ENCODE results near the gene CHD2.
"Not testable (repeated sequence)": the region's sequence is repeated elsewhere in the genome, so short reads cannot be mapped to it uniquely, and the experiment has no call there.

CHD2 gene

DNA sequence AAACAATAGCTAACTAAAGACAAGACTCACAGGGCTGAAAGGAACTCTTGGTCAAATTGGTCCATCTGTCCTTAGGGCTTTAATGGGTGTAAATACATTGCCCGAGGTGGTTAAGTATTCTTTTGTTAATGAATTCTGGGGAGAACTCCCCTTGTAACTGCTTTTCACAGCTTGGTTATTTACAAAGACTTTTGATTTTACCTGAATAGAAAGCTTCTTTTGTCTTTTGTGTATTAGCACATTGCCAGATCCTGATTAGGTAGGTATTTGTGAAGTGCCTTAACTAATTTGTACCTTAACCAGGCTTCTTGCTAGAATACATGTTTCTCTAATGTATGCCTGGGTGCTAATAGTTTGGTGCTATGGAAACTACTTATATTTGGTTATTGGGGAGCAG is 14.0 kb downstream of the CHD2 start:
- no peak for DNase-seq

DNA sequence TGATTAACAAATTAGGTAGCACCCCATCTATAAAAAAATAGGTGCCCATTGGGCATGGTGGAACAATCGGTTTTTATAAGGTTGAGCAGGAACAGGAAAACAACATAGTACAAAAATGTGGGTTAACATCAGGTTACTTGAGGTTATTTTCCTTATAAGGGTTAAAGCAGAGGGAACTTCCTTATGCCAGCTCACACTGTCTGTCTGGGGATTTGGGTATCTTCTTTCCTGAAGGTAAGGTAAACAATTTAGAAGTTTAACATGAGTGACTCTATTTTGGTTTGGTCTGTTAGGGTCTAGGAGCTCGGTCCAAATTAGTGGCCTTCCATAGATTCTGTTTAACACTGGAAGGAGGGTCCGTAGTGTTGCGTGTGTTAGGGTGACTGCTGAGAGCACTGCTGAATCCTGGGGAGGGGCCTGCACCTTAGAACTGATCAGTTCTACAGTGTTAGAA is 14.7 kb downstream of the CHD2 start:
- peaks cover 29% of the 10 kb centered on the region for H3K36me3 ChIP-seq
- TF ChIP-seq, protein P1, sequence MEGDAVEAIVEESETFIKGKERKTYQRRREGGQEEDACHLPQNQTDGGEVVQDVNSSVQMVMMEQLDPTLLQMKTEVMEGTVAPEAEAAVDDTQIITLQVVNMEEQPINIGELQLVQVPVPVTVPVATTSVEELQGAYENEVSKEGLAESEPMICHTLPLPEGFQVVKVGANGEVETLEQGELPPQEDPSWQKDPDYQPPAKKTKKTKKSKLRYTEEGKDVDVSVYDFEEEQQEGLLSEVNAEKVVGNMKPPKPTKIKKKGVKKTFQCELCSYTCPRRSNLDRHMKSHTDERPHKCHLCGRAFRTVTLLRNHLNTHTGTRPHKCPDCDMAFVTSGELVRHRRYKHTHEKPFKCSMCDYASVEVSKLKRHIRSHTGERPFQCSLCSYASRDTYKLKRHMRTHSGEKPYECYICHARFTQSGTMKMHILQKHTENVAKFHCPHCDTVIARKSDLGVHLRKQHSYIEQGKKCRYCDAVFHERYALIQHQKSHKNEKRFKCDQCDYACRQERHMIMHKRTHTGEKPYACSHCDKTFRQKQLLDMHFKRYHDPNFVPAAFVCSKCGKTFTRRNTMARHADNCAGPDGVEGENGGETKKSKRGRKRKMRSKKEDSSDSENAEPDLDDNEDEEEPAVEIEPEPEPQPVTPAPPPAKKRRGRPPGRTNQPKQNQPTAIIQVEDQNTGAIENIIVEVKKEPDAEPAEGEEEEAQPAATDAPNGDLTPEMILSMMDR (IDR thresholded peaks at IDR 0.05; ENCODE audit: low read depth, low read length), result no peak
- peaks cover 12% of the 10 kb centered on the region for H3K4me1 ChIP-seq

More for the DNA sequence above, 14.0 kb downstream of the CHD2 start:
- Histone ChIP-seq H3K9me3 (no peaks in the 10 kb centered on the region), H3K4me3 (ENCODE audit: low read depth, low read length) (no peak overlapping the region), H3K4me1 (peaks cover 12% of the 10 kb centered on the region), H3K27me3 (no peaks in the 10 kb centered on the region), H3K36me3 (peaks cover 35% of the 10 kb centered on the region)
- TF ChIP-seq, protein P1 (IDR thresholded peaks at IDR 0.05; ENCODE audit: low read depth, low read length), result no peak

DNA sequence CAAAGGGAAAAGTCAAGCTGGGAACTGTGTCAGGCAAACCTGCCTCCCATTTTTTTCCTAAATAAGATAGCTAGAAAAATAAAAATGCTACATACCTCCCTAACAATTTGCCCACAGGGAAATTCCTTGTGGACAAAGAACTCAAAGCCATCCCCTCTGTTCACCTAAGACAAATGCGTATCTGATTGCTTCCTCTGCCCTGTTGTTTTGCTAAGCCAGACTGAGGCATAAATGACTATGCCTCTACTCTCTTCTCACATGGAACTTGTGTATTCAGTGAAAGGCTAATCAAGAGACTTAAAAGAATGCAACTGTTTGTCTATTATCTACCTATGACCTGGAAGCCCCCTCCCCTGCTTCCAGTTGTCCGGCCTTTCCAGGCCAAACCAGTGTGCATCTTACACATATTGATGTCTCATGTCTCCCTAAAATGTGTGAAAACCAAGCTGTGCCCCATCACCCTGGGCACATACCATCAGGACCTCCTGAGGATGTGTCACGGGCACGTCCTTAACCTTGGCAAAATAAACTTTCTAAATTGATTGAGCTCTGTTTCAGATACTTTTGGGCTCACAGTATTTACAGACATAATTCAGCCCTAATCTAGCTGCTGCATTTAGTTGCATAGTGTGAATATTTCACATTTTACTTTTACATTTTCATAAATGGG is 15.8 kb downstream of the CHD2 start:
- no peaks in the 10 kb centered on the region for H3K27me3 ChIP-seq
- no peaks in the 10 kb centered on the region for H3K9me3 ChIP-seq
- peaks cover 15% of the 10 kb centered on the region for H3K4me1 ChIP-seq
- H3K4me3 ChIP-seq (ENCODE audit: low read depth, low read length), result no peak overlapping the region
- DNase-seq, result no peak
- H3K36me3 ChIP-seq, result peaks cover 20% of the 10 kb centered on the region
- TF ChIP-seq, protein P1 (IDR thresholded peaks at IDR 0.05; ENCODE audit: low read depth, low read length), result no peak

More for the DNA sequence above, 14.7 kb downstream of the CHD2 start:
- H3K9me3 ChIP-seq, result no peaks in the 10 kb centered on the region
- no peak for DNase-seq
- H3K27me3 ChIP-seq, result no peaks in the 10 kb centered on the region
- H3K4me3 ChIP-seq (ENCODE audit: low read depth, low read length), result no peak overlapping the region

DNA sequence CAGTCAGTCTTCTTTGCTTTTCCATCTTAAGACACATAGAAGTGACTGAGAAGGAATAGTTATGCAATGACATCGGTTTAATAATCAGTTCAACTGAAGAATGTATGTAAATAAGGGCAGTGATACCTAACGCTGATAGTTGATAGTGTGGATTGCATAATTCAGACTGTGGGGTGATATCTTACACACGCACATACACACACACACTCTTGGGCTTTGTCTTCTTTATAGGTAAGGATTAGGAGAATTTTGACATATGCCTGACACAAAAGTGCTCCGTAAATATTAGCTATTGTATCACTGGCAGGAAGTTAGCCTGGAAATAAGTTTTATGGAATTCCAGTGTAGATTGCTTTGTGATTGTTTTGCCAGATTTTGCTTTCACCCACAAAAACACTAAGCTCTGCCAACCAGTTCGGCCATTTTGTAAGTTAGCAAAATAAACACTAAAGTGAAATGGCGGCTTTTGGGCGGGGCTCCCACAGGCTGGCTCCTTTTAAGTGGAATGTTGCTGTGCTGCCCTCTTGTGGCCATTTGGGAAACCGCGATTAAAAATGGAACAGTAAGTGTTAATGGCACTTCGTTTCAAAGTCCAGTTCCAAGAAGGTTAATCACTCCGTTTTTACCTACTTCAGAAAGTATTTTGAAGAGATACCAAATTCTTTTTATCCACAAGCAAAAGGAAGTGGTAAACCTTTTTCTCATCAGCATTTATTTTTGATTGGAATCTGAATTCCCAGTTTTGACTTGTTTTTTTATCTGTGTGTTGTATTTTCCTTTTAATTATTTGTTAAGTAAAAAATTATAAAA is 17.7 kb downstream of the CHD2 start:
- Histone ChIP-seq H3K36me3 (peaks cover 14% of the 10 kb centered on the region), H3K4me1 (peaks cover 16% of the 10 kb centered on the region), H3K27me3 (no peaks in the 10 kb centered on the region), H3K4me3 (ENCODE audit: low read depth, low read length) (no peak overlapping the region), H3K9me3 (no peaks in the 10 kb centered on the region)
- peak; percentile 91 for DNase-seq
- TF ChIP-seq, protein P1 (IDR thresholded peaks at IDR 0.05; ENCODE audit: low read depth, low read length), result peak; percentile 91

DNA sequence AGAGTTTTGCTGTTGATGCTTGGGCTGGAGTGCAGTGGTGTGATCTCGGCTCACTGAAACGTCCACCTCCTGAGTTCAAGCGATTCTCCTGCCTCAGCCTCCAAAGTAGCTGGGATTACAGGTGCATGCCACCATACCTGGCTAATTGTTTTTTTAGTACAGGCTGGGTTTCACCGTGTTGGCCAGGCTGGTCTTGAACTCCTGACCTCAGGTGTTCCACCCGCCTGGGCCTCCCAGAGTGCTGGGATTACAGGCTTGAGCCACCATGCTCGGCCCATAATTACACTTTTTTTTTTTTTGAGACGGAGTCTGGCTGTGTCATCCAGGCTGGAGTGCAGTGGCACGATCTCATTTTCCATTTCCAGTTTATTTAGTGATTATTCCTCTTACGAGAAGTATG is 18.8 kb downstream of the CHD2 start:
- Histone ChIP-seq H3K4me1 (peaks cover 16% of the 10 kb centered on the region), H3K36me3 (peaks cover 14% of the 10 kb centered on the region)
- not testable (repeated sequence) for H3K27me3 ChIP-seq

DNA sequence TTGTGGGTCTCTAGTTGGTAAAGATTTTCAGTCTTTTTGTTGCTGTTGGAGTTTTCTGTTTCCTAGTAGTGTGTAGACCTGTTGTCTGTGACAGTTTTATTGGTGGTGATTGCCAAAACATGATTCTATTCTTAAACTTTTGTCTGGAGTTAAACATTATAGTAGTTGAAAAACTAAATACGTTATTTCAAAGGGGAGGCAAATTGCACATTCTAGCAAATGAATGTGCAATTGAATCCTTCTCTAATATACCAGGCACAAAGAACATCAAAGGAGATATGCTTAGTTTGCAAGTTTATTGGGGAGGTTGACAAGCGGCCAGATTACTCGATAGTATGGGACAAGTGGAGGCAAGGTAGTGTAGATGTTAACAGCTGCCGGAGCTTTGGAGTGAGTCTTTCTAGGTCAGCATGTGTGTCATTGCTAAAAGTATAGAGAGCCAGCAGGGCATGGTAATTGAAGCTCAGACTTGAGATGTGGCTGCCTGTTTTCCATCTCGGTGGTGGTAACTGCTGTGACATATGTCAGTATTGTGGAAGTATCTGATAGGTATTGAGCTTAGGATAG is 20.6 kb downstream of the CHD2 start:
- Histone ChIP-seq H3K9me3 (no peaks in the 10 kb centered on the region), H3K27me3 (no peaks in the 10 kb centered on the region), H3K4me3 (ENCODE audit: low read depth, low read length) (no peak overlapping the region), H3K36me3 (peaks cover 29% of the 10 kb centered on the region), H3K4me1 (peaks cover 16% of the 10 kb centered on the region)
- TF ChIP-seq, protein P1 (IDR thresholded peaks at IDR 0.05; ENCODE audit: low read depth, low read length), result no peak
- no peak for DNase-seq

More for the DNA sequence above, 18.8 kb downstream of the CHD2 start:
- not testable (repeated sequence) for DNase-seq; H3K9me3 ChIP-seq; H3K4me3 ChIP-seq (ENCODE audit: low read depth, low read length)

Measured in BE2C (cell line).